Skin of body (tissue), 2 donors: ENCODE measurements around the gene GJB1. TPM values are rescaled to one million over a fixed set of nuclear protein-coding genes. Genes with fewer than 3 reads are reported as not detected.

Experiments used
- DNase-seq: peaks from one replicate; lab custom pipeline; 2025; lab: John Stamatoyannopoulos, UW
- total RNA-seq: library from RNA; depleted of rRNA; stranded (reverse); fragments of >200 nt; gene quantifications from one replicate; pipeline ENCODE4 v1.2.3, GENCODE V29; 2014

GJB1 gene
- total RNA-seq, 1 donor from 2014 or later, result 0.30 TPM

DNA sequence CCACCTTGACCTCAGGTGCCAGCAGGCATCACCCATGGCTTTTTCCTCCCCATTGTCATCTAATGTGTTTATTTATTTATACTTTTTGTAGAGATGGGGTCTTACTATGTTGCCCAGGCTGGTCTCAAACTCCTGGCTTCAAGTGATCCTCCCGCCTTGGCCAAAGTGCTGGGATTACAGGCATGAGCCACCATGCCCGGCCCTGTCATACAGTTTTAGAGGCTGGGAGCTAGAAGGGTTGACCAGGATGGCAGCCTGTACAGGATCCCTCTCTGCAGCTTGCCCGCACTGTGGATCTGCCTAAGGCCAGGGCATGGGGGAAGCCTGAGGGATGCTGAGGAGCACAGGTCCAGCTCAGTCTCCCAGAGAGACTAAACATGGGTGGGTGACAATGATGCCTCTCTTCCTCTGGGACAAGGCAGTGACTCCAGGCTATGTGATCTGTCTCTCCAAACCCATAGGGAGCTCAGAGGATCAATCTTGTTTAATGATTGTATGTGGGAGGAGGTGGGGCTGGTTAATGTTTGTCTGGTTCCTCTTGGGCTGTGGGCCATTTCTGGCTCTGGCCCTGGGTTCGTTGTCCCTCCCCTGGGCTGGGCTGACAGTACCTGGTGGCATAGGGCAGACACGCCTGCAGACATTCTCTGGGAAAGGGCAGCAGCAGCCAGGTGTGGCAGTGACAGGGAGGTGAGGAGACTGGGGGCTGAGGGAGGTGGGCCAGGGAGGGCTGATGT, 8.3 kb upstream of the GJB1 start:
- DNase-seq, result no peak

DNA sequence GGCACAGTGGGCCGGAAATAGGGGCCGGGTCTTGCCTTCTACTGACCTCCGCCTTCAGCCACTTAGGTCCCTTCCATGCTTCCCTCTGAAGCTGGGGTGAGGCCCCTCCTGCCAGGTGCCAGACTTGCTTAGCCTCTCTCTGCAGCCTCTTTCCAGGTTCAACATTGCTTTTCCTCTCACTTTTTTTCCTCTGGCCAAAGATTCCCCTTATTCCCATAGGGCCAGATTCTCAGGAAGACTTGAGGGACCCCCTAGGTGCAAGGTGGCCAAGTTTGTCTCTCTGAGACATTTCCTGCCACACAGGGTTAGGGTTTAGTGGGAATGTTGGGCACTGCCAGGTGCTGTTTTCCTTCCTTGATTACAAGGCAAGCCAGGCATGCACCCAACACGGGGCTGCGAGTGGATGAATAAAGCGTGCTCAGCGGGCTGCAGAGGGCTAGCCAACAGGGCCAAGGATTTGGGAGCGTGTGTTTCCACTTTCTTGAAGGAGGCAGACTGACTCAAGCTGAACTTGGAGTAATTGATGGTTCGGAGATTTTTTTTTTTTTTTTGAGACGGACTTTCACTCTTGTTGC, 7.6 kb upstream of the GJB1 start:
- no peak for DNase-seq

DNA sequence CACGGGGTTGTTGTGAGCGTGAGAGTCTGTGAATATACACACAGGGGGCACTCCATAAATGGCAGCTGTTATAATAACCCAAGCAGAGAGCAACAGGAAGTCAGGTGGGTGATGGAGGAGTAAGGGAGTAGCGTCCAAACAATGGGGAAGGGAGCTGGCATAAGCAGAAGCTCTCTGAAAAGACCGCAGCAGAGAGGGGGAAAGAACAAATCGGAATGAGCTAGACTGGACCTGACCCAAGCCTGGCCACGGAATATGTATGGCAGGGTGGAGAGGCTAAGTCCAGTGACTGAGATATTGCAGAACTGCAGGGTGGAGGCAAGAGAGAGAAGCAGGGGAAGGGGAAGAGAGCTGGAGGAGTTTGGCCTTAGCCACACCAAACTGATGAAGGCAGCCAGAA, 6.5 kb upstream of the GJB1 start:
- no peak for DNase-seq

DNA sequence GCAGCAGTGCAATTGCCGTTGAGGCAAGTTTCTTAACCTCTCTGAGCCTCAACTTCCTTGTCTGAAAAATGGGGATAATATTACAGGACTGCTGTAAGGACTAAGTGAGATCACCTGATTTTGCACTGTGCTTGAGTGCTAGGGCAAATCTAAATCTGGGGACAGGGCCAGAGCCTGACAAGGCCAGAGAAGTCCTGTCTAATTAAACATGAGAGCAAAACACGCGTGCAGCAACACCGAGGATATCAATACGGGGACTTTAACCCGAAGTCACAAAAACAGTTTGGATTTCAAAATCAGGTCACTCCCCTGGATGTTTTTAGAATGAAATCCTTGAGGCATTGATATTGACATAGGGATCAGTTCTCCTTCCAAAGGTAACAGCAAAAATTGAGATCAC, 5.7 kb upstream of the GJB1 start:
- no peak for DNase-seq

DNA sequence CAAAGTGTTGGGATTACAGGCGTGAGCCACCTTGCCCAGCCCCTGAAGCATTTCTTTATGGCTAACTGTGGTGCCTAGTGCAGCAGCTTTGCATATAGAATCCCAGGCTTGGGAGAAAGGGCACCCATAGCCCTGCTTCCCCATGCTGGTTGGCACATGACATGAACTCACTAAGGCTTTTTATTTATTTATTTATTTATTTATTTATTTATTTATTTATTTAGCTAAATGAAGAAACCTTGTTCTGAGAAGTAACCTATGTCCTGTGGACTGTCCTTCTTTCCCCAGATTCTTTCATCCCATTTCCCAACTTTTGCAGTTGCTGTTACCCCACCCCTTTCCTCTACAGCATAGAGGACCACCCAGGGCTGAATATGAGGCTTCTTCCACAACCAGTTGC, 1.9 kb upstream of the GJB1 start:
- no peak for DNase-seq

DNA sequence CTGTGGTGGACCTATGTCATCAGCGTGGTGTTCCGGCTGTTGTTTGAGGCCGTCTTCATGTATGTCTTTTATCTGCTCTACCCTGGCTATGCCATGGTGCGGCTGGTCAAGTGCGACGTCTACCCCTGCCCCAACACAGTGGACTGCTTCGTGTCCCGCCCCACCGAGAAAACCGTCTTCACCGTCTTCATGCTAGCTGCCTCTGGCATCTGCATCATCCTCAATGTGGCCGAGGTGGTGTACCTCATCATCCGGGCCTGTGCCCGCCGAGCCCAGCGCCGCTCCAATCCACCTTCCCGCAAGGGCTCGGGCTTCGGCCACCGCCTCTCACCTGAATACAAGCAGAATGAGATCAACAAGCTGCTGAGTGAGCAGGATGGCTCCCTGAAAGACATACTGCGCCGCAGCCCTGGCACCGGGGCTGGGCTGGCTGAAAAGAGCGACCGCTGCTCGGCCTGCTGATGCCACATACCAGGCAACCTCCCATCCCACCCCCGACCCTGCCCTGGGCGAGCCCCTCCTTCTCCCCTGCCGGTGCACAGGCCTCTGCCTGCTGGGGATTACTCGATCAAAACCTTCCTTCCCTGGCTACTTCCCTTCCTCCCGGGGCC, 1.2 kb downstream of the GJB1 start:
- no peak for DNase-seq

DNA sequence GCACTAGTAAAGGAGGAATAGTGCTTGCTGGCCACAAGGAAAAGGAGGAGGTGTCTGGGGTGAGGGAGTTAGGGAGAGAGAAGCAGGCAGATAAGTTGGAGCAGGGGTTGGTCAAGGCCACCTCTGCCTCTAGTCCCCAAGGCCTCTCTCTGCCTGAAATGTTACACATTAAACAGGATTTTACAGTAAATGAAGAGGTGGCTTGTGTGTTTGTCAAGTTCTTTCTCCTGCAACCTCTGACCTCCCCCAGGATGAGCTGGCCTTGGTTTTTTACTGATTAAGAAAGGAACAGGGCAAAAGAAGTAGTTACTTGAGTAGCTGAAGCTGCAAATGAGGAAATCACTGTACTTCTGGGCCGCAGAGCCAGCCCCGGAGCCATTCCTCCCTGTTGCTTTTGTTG, 2.0 kb downstream of the GJB1 start:
- no peak for DNase-seq

DNA sequence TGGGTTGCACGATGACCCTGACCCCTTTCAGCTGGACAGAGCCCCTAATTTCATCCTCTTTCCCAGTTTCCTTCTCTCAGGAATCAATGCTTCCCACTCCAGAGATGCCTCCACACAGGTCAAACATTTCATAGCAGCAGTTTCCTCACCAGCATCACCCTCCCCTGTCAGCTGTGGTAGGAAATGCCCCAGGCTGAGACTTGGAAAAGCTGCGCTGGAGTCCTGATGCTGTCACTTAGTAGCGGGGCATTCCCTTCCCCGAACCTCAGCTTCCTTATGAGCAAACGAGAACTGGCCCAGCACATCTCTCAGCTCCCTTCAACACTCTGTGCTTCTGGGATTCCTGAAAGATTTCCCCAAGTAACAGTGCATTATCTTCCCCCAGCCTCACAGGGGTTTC, 2.7 kb downstream of the GJB1 start:
- no peak for DNase-seq

DNA sequence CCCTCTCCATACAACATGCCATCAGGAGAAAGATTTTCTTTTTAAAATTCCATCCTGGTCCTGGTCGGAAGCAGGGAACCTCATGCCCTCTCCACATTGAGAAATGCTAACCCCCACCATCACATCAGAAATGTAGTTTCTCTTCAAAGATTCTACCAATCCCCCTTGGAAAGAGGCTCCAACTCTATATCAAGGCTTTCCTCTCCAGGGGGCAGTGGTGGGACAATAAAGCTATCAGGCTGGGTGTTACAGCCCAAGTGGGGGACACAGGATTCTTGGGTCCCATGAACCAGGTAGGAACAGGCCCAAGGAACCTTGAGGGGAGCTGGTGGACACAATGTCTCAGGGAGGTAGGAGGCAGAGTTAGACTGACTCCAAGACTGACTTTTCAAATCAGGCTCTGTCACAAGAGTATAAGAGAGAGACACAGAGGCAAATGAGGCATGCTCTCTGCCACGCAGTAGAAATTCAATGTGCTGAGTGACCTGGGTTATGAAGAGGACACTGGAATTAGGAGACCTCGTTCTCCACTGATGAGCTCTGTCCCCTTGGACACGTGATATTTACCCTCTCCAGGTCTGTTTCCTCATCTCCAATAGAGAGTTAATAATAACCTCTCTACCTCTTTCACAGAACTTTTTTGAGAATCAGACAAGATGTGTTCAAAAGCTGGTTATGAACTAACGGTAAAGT, 4.5 kb downstream of the GJB1 start:
- no peak for DNase-seq

DNA sequence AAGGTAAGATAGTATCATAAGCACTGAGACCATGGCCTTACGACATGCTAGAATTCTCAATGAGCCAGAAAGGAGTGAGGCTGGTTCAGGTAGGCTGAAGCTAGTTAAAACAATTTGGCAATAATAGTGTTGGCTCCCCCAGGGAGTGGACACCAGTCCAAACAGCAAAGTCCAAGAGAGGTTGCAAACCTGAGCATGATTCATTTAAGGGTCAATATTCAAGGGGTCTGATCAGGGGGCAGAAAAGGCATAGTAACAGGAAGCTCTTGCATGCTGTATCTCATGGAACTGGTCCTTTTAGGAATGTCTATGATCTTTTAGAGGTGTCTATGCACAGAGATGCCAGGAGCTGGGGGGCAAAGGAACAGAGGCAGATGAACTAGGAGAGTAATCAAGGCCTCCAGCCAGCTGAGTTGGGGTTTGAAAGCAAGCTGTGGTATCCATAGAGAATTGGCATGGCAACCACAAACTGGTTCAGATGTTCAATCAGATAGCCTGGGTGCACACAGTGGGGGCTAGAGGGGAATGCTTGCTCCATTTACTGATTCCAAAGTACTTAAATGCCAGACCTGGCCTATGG, 5.1 kb downstream of the GJB1 start:
- DNase-seq, result no peak

DNA sequence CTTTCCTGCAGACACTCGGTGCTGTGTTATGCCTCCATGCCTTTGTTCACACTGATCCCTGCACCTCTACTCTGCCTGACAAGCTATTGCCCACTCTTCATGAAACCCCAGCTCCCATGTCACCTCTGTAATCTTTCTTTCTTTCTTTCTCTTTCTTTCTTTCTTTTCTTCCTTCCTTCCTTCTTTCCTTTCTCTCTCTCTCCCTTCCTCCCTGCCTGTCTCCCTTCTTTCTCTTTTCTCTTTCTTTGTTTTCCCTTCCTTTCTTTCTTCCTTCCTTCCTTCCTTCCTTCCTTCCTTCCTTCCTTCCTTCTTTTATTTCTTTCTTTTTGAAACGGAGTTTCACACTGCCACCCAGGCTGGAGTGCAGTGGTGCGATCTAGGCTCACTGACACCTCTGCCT, 12.5 kb downstream of the GJB1 start:
- no peak for DNase-seq

DNA sequence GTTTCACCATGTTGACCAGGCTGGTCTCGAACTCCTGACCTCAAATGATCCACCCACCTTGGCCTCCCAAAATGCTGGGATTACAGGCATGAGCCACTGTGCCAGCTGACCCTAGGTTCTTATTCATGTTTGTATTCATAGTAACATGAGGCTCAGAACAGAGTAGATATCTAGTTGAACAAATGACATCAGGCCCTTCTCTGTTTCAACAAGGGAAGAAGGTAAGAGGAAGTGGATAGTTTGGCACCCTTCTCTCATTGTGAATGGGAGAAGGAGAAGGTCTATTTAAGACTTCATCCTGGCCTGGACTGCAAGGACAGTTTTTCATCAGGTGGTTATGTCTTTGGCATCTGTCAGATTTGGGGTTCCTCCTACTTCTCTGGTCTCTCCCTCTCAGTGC, 13.8 kb downstream of the GJB1 start:
- DNase-seq, result no peak

DNA sequence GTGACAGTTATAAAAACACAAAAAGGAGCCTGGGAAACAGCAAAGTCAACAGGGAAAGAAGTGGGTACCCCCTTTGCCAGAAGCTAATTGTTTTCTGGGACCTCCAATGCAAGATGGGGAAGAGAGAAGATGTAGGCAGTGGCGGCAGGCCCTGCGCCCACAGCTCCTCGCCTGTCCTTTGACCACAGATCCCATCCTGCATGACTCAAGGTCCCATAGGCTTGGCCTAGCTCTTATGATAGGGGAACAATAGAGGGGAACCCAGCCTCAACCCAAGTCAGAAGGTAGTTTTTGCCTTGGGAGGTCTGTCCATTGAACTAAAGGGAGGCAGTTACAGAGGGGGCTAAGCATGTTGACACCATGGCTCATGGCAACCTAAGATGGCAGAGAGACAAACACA, 16.8 kb downstream of the GJB1 start:
- no peak for DNase-seq

DNA sequence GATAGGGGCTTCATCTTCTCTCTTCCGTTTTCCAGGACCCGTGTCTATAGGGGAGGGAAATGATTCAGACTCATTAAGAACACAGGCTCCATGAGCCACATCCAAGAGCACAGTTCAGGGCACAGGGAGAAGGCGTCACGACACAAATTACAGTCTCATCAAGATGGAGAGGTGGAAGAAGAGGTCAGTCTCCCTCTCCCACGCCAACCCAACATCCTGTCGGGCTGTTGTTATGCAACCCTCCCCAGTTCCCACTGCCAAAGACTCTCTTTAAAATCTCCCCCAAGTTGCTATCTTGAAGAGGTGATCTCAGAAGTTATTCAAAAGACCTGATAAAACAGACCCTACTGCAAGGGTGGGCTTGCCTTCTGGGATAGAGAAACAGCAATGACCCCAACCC, 18.3 kb downstream of the GJB1 start:
- no peak for DNase-seq

DNA sequence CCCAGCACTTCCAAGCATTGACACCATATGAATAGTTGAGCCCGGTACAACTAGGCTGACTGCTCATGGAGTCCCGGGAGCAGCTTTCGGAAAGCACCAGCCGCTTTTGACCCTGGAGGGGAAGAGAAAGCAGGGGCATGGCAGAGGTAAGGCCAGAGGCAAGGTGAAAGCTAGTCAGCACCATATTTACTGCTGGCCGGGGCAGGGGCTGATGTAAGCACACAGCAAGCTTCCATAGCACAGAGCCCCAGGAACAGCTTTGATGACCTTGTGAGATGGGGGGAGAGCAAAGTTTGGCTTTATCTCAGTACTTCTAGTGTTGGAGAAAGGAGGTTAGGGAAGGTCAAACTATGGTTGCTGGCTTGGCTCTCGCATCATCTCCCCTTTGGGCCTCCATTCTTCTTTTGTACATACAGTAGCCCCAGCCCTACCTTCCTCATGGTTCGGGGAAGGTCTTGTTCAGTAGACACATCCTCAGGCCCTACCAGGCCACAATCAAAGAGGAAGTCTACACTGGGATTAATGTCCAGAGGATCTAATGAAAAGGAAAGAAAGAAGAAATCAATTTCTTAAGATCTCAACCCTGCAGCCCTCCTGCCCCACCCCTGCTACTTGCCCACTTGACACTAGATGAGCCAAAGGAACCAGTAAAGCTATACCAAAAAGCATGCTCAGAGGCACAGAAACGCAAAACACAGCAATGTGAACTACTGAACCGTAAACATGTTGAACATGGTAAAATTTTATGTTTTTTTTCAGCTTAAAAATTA, 21.5 kb downstream of the GJB1 start:
- DNase-seq, result no peak

DNA sequence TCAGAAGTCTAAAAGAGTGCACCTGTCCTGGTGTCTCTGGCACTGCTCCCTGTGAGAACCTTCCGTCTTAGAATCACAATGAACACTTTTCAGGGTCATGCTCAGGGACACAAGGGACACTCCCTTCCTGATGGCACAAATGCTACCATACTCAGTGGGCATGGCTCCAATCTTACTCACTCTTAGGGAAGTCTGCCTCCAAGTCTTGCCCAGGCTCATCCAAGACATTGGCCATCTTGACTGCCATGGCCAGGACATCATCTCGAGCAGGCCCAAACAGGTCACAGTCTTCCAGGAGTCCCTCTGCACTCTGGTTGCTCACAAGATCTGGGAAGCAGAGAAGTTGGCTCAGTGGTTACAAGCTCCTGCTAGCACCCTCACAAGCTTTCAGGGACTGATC, 22.1 kb downstream of the GJB1 start:
- DNase-seq, result no peak

DNA sequence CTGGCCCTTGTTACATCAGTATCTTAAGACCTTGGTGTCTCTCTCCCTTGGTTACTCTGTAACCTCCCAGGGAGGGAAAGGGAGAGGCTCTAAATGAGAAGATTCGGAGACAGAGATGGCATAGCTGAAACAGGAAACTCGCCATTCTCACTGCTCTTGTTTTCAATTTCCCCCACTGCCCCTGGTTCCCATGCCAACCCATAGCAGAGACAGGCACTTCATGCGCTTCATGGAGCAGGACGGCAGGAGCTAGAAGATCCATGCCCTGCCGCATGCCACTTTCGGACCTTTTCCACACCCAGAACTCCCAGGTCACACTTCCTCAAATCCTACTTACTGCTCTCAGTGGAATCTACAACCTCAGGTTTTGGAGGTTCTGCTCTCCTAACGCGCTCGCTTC, 27.8 kb downstream of the GJB1 start:
- DNase-seq, result no peak

DNA sequence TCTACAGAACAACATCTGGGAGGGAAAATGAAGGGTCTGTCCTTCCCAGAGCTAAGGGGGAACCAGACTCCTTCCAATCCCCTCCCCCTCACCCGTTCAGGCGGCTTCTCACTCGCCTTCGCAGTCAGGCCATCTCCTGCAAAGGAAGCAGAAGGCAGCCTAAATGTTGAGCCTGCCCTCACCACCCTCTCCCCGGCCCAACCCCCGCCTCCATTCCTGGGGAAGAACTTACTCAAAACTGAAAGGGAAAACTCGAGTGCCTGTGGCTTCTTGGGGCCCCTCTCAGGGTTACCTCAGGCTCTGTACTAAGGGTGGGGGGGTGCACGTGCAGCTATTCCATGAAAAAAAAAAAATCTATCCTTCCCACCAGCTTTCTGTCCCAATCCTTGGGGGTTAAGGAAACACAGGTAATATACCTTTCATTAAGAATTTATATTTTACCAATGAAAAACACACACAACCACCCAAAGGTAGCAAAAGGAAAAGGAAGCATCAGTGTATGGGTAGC, 28.5 kb downstream of the GJB1 start:
- DNase-seq, result no peak

DNA sequence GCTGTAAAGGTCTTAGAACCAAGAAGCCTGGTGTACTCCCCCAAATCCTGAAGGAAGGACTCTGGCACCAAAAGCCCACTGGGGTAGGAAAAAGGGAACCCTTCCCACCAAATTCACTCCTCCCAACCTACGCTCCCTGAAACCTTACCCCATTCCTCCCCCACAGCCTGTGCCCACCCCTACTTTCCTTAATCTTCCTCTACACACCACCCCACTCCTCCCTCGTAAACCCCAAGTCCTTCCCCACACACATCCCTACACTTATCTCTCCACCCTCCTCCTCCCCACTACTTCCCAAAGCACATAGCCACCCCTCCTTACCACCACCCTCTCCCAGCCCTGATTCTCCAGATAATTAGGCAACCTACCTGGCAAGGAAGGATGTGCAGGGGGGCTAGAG, 29.2 kb downstream of the GJB1 start:
- no peak for DNase-seq

DNA sequence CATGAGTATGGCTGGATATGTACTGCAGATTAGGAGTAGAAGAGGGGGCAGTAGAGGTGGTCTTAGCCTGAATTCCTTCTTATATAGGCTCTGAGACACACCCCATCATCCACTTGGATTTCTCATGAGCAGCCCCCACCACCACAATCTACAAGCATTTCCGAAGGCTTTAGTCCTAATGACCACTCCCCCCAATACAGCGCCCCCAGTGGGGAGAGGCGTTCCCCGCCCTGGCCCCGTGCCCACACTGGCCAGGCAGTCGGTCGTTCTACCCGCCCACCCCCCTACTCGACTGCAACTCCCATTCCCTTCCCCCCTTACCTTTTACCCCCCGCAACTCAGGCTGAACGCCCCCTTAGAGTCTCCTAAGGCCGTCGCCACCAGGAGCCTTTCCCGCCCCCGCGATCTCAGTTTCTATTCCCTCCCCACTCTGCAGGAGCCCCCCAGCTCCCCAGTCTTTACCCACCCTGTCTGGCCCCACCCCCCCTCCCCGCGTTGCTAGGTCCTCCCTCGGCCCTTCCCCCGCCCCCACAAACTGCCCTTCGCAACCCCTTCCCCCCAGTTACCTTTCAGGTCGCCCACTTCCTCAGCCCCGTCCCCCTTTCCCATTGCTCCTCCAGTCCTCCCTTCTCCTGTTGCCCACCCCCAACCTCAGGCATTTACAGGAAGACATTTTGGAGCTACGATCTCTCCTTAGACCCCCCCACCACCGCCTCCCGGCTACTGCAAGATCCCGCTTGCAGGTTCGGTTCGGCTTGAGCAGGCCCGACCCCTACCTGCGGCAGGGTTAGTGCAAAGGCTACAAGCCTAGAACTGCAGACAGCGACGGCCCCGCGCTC, 30.4 kb downstream of the GJB1 start:
- DNase-seq, result no peak
